ENCODE measurements around the gene KLHL36.

The KLHL36 gene

GRCh38 chr16:84647828-84648594 lies at the start of gene KLHL36:
Gene KLHL36, plus strand, starts transcription at chr16:84648511. Its CDS starts 2,357 bp downstream, at chr16:84650868.
- DNase-seq (ENCODE audit: insufficient read length, low spot score) = peak; percentile 81
- peak; percentile 77 for FAIRE-seq

- DNase-seq (ENCODE audit: insufficient read length, low spot score) (peak; percentile 68), FAIRE-seq (peak; percentile 76)
These were observed 48.6 kb upstream of the KLHL36 start for GRCh38 chr16:84599521-84600202.

- DNase-seq (ENCODE audit: insufficient read length, low spot score) = no peak
- no peak for FAIRE-seq
These were observed 47.7 kb upstream of the KLHL36 start for GRCh38 chr16:84600343-84601229.

DNA sequence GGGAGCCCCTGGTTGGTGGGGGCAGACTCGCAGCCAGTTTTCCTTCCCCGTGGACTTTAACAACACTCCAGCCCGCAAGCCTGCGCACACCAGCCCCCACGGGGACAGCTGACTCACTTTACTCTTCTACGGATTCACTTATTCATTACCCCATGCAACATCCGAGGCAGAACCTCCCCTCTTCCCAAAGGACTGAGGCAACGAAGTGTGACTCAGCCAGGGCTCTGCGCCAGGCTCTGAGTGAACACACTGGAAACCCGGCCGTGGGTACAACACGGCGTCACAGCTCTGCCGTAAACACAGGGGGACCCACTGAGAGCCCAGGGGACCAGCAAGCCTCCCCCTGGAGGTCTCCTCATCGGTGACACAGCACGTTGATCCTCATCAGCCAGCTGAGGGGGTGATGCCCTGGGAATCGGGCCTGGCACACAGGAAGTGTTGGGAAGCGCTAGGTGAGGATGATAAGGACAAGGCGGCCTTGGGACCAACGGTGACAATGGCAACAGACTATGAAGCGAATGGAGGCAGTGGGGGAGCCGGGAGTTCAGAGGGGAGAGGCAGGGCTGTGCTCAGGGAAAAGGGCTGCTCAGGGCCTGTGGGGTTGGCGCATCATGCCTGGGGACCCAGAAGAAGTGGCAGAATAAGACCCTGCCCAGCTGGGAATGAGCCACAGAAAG lies 45.0 kb upstream of the KLHL36 start:
- DNase-seq (ENCODE audit: insufficient read length, low spot score) (peak; percentile 78), FAIRE-seq (no peak)

DNA sequence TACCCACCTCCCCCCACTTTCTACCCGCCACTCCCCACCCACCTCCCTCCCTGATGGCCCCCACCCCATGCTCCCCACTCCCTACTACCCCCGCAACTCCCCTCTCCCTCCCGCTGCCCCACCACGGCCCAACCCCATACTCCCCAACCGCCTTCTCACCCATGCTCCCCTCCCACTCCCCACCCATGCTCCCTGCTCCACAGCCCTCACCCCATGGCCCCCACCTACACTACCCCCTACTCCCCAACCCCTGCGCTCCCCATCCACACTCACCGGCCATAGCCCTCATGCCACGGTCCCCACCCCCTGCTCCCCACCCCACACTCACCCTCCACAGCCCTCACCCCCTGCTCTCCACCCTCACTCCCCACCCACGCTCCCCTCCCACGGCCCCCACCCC lies 44.4 kb upstream of the KLHL36 start:
- DNase-seq (ENCODE audit: insufficient read length, low spot score) (no peak), FAIRE-seq (no peak)

DNA sequence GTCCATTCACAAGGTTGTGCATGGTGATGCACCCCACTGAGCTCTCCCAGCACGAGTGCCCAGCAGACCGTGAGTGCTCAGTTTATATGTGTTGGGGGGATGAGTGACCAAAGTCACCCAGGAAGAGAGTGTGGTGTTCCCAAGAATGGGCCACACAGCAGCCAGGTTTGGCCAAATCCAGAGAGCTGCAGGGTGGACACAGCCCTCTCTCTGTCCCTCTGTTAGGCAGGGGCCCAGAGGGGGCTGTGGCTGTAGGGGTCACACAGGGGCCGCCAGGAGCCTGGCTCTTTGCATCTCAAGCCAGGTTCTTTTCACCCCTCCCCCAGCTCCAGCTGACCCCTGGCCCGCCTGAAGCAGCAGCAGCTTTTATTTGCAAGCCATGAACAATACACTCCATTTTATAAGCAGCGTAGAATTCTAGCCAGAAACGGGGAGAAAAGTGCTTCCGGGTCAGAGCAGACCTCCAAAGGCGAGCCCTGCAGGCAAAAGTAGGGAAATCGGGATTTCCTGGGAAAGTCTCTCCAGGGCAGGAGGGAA lies 43.8 kb upstream of the KLHL36 start:
- FAIRE-seq (no peak), DNase-seq (ENCODE audit: insufficient read length, low spot score) (no peak)

- no peak for FAIRE-seq
- DNase-seq (ENCODE audit: insufficient read length, low spot score) = no peak
These were observed 42.9 kb upstream of the KLHL36 start for GRCh38 chr16:84605339-84605848.

DNA sequence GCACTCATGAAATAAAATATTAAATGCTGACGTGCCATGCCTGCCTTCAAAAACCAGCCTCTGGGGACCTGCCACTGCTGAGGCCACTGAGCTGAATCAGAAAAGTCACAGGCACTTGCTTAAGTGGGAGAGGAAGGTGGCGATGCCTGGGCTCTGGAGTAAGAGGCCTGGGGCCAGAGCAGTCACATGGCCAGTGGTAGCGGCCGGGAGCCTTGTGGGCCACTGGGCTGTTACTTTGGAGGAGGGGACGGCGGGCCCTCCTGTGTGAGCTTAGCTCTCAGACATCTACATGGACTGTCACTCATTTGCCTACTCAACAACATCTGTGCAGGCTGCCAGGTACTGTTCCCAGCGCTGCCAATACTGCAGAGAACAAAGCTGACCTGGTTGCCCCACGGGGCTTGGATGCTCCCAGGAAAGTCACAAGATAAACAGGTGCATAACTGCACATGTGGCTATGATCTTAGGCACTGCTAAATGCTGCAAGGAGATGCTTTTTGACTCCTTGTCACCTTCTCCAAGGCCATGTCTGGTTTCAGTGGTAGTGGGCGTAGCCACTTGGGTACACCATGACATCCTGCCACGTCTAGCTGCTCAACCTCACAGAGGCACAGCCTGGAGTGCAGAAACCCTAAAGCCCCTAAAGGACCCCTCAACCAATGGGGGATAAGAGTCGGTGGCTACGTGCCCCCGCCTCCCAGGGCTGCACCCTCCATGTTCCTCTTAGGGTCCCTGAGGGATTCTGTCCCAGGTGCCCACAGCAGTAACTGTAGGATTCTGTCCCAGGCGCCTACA lies 42.0 kb upstream of the KLHL36 start:
- DNase-seq (ENCODE audit: insufficient read length, low spot score) (no peak), FAIRE-seq (no peak)

DNA sequence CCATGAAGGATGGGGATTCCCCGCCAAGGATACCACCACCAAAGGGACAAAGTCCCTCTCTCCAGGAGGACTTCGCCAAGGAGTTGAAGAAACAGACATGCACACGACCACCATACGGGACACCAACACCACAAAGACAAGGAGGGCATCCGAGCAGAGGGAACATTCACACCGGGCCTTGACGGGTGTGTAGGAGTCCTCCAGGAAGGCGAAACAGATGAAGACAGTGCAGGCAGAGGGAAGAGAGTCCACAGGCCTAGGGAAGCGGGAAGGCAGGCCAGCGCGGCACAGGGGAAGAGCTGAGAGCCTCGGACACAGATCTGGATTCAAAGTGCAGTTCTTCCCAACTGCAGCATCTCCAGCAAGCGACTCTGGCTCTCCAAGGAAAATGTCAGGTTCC lies 41.2 kb upstream of the KLHL36 start:
- no peak for FAIRE-seq

GRCh38 chr16:84607694-84608093 lies 40.6 kb upstream of the KLHL36 start:
- no peak for FAIRE-seq
- no peak for DNase-seq (ENCODE audit: insufficient read length, low spot score)

More for the DNA sequence above, 41.2 kb upstream of the KLHL36 start:
- DNase-seq (ENCODE audit: insufficient read length, low spot score) = no peak

GRCh38 chr16:84608282-84608681 lies 40.0 kb upstream of the KLHL36 start:
- DNase-seq (ENCODE audit: insufficient read length, low spot score) (no peak), FAIRE-seq (no peak)

DNA sequence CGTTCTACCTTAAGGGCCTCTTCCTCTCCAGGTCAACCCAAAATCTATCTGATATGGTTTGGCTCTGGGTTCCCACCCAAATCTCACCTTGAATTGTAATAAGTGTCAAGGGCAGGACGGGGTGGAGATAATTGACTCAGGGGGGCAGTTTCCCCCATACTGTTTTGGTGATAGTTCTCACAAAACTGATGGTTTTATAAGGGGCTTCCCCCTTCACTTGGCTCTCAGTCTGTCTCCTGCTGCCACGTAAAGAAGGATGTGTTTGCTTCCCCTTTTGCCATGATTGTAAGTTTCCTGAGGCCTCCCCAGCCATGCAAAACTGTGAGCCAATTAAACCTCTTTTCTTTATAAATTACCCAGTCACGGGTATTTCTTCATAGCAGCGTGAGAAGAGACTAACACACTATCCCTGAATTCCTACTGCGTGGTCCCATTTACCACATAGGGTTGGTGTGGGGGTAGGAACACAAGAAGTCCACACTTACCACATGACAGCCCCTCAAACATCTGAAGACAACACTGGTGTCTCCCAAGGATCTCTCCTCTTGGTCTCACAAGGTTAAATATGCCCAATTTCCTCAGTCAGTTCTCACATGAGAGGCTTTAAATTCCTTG lies 38.6 kb upstream of the KLHL36 start:
- no peak for DNase-seq (ENCODE audit: insufficient read length, low spot score)
- FAIRE-seq = no peak

DNA sequence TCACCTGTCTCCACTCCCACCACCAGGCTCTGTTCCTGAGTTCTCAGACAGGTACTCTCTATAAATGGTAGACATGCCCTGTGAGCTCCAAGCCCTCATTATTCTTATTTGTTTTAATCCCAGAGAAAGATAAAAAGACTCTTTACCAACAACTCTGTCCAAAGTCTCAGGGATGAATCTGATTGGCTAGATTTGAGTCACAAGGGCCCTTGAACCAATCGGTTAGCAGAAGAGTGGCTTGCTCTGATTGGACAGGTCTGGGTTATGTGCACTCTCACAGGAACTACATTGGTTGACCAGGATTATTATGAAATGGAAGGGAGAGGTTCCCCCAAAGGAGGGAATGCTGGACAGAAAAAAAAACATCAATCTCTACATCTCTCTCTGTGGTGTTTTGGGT lies 37.9 kb upstream of the KLHL36 start:
- FAIRE-seq = no peak
- no peak for DNase-seq (ENCODE audit: insufficient read length, low spot score)

DNA sequence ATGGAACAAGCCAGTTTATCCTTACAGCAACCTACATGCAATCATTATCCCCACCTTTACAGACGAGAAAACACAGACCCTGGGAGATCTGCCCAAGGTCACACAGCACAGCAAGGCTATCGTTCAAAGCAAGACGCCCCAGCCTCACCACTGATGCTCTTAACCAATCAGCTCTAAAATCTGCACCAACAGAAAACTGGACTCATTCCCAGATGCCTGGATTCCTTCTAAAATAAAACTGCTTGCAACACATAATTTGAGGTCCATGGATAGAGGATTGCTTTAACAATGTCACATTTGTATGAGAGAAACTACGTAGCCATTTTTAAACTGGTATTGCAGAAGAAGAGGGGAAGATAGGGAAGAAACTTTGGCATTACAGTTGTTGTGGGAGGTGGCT lies 37.3 kb upstream of the KLHL36 start:
- FAIRE-seq (no peak), DNase-seq (ENCODE audit: insufficient read length, low spot score) (no peak)

- FAIRE-seq = no peak
- no peak for DNase-seq (ENCODE audit: insufficient read length, low spot score)
These were observed 35.6 kb upstream of the KLHL36 start for GRCh38 chr16:84612686-84613085.

DNA sequence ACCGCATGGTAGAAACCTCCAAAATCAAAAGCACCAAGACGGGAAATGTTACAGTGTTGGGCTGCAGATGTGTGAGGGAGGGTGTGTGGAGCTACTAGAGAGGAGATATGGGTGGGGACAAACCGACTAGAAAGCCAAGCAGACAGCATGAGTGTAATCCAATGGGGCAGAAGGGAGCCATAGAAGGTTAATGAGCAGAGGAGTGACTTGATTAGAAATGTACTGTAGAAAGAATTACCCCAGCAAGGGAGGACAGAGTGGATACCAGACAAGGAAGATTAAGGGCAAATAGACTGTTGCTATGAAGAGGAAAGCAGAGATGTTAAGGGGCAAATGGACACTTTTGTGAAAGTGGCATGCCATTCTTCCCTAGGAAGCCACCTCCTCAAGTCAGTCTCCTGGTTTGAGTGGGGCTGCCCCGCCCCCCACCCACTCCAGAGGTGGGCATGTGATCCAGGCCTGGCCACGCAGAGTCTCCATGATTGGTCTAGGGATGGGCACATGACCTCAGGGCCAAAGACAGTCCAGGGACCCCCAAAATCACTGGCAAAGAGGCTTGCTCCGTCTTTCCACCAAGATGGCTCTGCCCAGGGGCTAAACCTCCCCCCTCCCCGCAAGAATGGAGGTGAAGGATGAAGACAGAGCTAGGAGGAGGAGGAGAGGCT lies 34.8 kb upstream of the KLHL36 start:
- no peak for DNase-seq (ENCODE audit: insufficient read length, low spot score)
- no peak for FAIRE-seq

GRCh38 chr16:84614073-84614459 lies 34.2 kb upstream of the KLHL36 start:
- DNase-seq (ENCODE audit: insufficient read length, low spot score) (no peak), FAIRE-seq (no peak)

GRCh38 chr16:84614623-84614967 lies 33.7 kb upstream of the KLHL36 start:
- no peak for DNase-seq (ENCODE audit: insufficient read length, low spot score)
- FAIRE-seq = no peak
